ENCODE results near the gene PTPRT. TPM values are rescaled to one million over a fixed set of nuclear protein-coding genes. Genes with fewer than 3 reads are reported as not detected.

PTPRT gene
- total RNA-seq, 2 experiments from 2014 or later, result not detected

DNA sequence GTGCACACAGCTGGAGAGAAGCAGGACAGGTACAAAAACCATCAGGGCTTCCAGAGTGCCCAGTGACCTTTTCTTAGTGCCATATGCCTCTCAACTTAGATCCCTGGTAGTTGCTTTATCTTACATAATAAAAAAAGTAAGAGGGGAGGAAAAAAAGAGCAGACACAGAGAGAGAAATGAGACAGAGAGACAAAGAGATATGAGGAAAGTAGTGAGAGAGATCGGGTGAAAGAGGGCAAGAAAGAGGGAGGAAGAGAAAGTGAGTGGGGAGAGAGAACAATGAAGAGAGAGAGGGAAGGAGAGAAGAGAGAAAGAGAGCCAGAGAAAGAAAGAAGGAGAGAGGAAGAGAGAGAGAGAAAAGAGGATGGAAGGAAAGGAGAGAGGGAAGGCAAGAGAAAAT is 131.6 kb downstream of the PTPRT start:
- H3K4me1 Mint-ChIP-seq, result no peaks in the 10 kb centered on the region
- no peak overlapping the region for H3K4me3 Mint-ChIP-seq
- H3K9me3 Mint-ChIP-seq, result no peaks in the 10 kb centered on the region
- POLR2A ChIA-PET, result no interaction called here
- DNase-seq, result no peak
- no peaks in the 10 kb centered on the region for H3K36me3 Mint-ChIP-seq (ENCODE audit: low read depth)
- no peaks in the 10 kb centered on the region for H3K27me3 Mint-ChIP-seq
- H3K27ac Mint-ChIP-seq, result no peak overlapping the region
- CTCF ChIA-PET, result no interaction called here

DNA sequence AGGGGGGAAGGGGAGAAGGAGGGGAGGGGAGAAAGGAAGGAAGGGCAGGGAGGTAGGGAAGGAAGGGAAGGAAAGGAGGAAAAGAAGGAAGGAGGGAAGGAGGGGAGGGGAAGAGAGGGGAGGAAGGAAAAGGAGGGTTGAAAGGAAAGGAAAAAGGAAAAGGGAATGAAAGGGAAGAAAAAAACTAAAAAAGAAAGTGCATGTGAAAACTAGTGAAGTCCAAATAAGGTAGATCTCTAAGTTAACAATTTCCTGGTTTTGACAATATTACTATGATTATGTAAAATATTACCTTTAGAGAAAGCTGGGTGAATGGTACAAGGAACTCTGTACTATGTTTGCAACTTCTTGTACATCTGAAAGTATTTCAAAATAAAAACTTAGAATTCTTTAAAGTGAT is 132.4 kb downstream of the PTPRT start:
- Mint-ChIP-seq H3K27ac (no peak overlapping the region), H3K4me3 (no peak overlapping the region), H3K27me3 (no peaks in the 10 kb centered on the region), H3K36me3 (ENCODE audit: low read depth) (no peaks in the 10 kb centered on the region), H3K9me3 (no peaks in the 10 kb centered on the region), H3K4me1 (no peaks in the 10 kb centered on the region)
- ChIA-PET CTCF (no interaction called here), POLR2A (no interaction called here)
- DNase-seq, result no peak

DNA sequence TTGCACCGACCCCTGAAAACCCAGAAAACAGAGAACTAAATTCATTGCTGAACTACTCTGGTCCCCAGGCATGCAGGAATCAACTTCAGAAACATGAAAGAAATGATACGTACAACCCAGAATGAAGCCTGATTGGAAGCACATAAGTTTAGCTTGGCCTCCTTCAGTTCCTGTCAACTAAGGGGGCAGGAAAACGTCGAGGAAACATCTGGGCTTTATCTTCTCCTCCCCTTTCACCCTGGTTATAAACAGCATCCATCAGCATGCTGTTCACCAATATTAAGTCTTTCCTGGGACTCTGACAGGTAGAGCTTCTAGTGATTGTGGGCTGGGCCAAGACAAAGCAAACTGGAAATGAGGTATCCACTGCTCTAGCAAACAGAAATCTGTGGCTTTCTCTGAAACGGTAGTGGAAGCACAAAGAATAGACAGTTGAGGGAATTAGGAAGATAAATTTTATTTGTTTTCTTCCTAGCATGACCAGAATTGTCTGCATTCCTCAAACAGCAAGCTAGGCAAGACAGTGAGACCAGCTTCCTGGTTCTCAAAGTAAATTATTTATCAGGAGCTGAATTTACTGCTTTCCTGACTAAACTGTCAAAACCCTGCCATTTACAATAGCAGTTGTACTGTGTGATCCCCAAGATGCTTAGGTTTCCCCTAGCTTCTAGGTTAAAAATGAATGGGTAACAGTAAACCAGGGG is 134.4 kb downstream of the PTPRT start:
- Mint-ChIP-seq H3K27ac (no peak overlapping the region), H3K4me3 (no peak overlapping the region), H3K9me3 (no peaks in the 10 kb centered on the region), H3K4me1 (no peaks in the 10 kb centered on the region), H3K36me3 (ENCODE audit: low read depth) (no peaks in the 10 kb centered on the region), H3K27me3 (no peaks in the 10 kb centered on the region)
- POLR2A ChIA-PET, result no interaction called here
- DNase-seq, result no peak
- CTCF ChIA-PET, result no interaction called here

DNA sequence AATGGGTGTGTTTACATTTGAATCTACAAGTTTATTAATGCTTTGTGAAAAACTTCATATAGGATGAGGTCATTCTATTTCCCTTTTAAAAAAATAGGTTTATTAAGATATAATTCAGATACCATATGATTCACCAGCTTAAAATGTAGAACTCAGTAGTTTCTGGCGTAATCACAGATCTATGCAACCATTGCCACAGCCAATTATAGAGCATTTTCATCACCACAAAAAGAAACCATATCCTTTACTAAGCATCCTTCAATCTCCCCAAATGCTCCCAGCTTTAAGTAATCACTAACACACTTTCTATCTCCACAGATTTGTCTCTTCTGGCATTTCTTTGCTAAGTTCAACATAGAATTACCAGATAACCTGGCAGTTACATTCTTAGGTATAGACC is 137.2 kb downstream of the PTPRT start:
- no peak for DNase-seq
- CTCF ChIA-PET, result no interaction called here
- Mint-ChIP-seq H3K27me3 (no peaks in the 10 kb centered on the region), H3K9me3 (no peaks in the 10 kb centered on the region), H3K36me3 (ENCODE audit: low read depth) (no peaks in the 10 kb centered on the region), H3K4me1 (no peaks in the 10 kb centered on the region), H3K27ac (no peak overlapping the region), H3K4me3 (no peak overlapping the region)
- POLR2A ChIA-PET, result no interaction called here

DNA sequence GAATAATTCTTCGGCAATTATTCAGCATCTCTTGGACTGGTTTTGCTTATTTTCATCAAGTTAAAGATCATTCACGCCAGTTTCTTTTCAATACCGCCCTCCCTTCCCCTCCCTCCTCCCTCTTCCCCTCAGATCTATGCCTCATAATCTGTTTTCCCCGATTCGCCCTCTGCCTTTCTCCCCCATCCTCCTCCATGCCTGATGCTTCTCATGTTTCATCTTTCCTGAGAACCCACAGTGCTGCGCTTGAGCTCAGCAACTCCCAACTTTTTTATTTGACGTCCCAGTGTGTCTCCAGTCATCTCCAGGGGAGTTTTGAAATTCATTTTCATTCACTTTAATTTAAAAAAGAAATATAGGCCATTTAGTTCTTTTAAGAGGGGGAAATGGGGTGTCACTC is 142.7 kb downstream of the PTPRT start:
- no peak overlapping the region for H3K4me3 Mint-ChIP-seq
- no peaks in the 10 kb centered on the region for H3K36me3 Mint-ChIP-seq (ENCODE audit: low read depth)
- H3K27me3 Mint-ChIP-seq, result no peaks in the 10 kb centered on the region
- H3K27ac Mint-ChIP-seq, result no peak overlapping the region
- peaks cover 5% of the 10 kb centered on the region for H3K9me3 Mint-ChIP-seq
- ChIA-PET CTCF (no interaction called here), POLR2A (no interaction called here)
- DNase-seq, result no peak
- no peaks in the 10 kb centered on the region for H3K4me1 Mint-ChIP-seq

DNA sequence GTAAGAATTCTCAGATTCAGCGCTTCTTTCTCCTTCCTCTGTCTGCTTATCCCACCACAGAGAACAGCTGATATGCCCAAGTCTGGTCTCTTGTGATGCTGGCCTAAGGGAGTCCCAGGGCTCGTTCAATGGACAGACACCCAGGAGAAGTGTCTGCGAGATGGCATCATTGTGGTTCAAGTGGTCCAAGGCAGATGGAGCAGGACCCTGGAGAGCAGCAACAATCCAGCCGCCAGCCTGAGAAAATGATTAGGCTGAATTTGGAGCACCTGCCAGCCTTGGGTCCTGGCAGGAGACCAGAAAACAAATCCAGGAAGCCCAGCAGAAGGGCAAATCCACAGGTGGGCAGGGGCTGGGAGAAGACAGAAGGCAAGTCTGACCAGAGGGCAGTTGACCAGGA is 145.8 kb downstream of the PTPRT start:
- Mint-ChIP-seq H3K9me3 (peaks cover 5% of the 10 kb centered on the region), H3K4me1 (no peaks in the 10 kb centered on the region), H3K27ac (no peak overlapping the region), H3K4me3 (no peak overlapping the region), H3K36me3 (ENCODE audit: low read depth) (no peaks in the 10 kb centered on the region), H3K27me3 (no peaks in the 10 kb centered on the region)
- no peak for DNase-seq
- CTCF ChIA-PET, result no interaction called here
- POLR2A ChIA-PET, result no interaction called here

DNA sequence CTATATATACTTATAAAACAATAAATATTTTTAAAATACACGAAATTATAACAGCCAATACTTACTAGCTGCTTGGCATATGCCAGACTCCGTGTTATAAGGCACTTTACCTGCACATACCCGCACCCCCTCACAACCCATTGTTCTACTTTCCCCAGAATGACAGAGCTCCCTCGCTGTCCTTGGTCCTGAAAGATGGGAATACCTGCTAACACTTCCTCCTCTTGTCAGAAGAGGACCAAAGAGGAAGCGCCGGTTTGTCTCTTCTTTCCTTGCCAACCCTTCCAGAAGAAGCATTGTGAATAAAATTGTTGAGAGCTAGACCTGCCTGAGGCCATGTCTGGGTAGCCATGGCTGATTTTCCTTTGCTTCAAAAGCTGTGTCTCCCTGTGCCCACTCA is 149.3 kb downstream of the PTPRT start:
- no peaks in the 10 kb centered on the region for H3K27me3 Mint-ChIP-seq
- no peaks in the 10 kb centered on the region for H3K4me1 Mint-ChIP-seq
- no peaks in the 10 kb centered on the region for H3K36me3 Mint-ChIP-seq (ENCODE audit: low read depth)
- no peak for DNase-seq
- POLR2A ChIA-PET, result no interaction called here
- H3K27ac Mint-ChIP-seq, result no peak overlapping the region
- H3K4me3 Mint-ChIP-seq, result no peak overlapping the region
- H3K9me3 Mint-ChIP-seq, result no peaks in the 10 kb centered on the region
- CTCF ChIA-PET, result interaction anchor here (0.6 kb wide), 1 partner anchor 369 kb away, joined by 3 read pairs; no protein-coding TSS in a partner anchor

DNA sequence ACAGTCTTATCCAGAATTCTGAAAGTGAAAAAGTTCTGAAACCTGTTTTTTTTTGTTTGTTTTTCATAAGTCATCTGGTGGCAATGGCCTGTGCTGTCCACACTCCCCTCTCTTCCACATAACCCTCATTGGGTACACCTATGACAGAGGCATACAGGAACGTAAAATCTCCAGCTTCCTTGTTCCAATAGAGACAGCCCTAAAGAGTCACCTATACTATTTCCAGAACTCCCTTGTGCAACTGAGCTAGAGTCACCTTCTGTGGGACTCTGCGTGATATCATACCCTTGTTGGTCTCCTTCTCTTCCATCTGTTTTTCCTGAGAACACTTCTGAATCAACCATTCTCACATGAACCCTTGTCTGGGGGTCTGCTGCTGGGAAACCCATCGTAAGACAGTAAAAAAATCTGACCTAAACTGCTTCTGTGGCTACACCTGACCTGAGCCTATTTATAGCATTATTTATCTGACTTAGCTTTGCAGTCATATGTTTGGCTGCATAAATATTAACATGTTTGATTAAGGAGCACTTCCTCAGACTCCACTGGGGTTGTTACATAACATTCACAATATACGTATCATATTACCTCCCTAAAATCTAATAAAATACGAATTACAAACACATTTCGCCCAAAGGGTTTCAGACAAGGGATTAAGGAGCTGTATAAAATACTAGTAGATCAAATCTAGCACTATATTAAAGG is 151.9 kb downstream of the PTPRT start:
- no peak for DNase-seq
- Mint-ChIP-seq H3K4me3 (no peak overlapping the region), H3K27ac (no peak overlapping the region), H3K9me3 (no peaks in the 10 kb centered on the region), H3K27me3 (no peaks in the 10 kb centered on the region), H3K36me3 (ENCODE audit: low read depth) (no peaks in the 10 kb centered on the region), H3K4me1 (no peaks in the 10 kb centered on the region)
- POLR2A ChIA-PET, result no interaction called here
- CTCF ChIA-PET, result no interaction called here

DNA sequence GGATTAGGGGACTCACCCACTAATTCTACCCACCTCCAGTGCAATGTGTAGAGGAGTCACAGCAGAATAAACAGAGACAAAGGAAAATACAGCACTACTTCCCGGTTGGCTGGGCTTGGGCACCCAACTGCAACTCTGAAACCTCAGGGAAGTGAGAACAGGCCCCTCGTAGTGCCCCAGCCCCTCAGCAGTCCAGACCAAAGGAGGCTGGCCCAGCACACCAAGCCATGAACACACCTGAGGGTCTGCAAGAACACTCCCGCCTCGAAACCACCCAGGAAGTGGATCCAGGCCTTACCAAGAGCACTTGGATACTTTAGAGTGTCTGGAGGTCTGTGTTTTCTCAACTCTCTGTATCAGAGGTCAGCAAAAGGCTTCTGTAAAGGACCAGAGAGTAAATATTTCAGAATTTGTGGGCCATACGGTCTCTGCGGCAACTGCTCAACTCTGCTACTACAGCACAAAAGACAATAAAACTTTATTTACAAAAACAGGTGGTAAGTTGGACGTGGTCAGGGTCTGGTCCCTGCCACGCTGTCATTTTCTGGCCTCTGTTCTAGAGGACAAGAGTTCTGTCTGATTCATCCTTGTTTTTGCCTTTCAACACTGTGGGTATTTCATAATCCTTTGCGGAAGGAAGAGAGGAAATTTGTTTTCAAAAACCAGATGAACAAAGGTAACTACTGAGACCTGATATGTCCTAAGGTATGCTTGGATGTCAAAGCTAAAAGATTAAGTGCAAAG is 154.6 kb downstream of the PTPRT start:
- H3K27ac Mint-ChIP-seq, result no peak overlapping the region
- POLR2A ChIA-PET, result no interaction called here
- no peaks in the 10 kb centered on the region for H3K9me3 Mint-ChIP-seq
- no peaks in the 10 kb centered on the region for H3K4me1 Mint-ChIP-seq
- no peak overlapping the region for H3K4me3 Mint-ChIP-seq
- no peaks in the 10 kb centered on the region for H3K36me3 Mint-ChIP-seq (ENCODE audit: low read depth)
- DNase-seq, result no peak
- H3K27me3 Mint-ChIP-seq, result no peaks in the 10 kb centered on the region
- CTCF ChIA-PET, result no interaction called here

DNA sequence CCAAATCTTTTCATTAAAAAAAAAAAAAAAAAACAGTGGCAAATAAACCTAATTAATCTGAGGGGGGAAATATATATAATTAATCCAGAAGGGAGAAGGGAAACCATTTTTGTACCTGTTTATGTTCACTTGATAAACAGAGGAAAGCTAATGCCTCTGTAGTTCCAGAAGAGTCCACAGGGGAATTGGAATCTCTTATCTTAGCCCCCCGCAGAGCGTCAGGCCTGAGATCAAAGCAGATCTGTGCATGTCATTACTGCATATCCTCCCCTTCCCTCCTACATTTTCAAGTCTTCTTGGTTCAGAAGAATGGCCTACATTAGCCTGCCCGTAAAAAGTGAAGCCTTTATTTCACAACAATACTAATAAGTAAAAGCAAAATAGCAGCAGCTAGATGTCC is 157.2 kb downstream of the PTPRT start:
- Mint-ChIP-seq H3K4me1 (no peaks in the 10 kb centered on the region), H3K4me3 (no peak overlapping the region), H3K9me3 (peaks cover 3% of the 10 kb centered on the region), H3K27me3 (no peaks in the 10 kb centered on the region), H3K36me3 (ENCODE audit: low read depth) (no peaks in the 10 kb centered on the region), H3K27ac (no peak overlapping the region)
- CTCF ChIA-PET, result no interaction called here
- POLR2A ChIA-PET, result no interaction called here
- no peak for DNase-seq

DNA sequence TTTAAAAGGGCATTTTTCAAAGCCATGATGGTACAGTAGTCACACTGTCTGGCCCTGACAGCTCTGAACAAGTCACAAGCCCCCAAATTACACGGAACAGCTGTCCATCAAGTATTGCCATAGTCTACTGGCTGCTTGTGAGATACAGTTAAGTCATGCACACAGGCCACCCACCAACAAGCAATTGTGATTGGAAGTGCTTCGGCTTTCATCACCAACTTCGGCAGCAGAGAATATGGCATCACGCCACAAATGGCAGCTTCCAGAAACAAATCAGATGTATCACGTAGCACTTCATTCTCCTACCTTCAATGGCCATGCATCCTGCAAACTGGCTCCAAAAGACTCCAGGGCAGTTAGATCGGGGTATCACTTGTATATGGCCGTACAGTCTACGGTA is 160.5 kb downstream of the PTPRT start:
- Mint-ChIP-seq H3K27me3 (no peaks in the 10 kb centered on the region), H3K27ac (no peak overlapping the region), H3K36me3 (ENCODE audit: low read depth) (no peaks in the 10 kb centered on the region), H3K4me1 (no peaks in the 10 kb centered on the region), H3K4me3 (no peak overlapping the region), H3K9me3 (peaks cover 3% of the 10 kb centered on the region)
- ChIA-PET POLR2A (no interaction called here), CTCF (no interaction called here)
- no peak for DNase-seq

DNA sequence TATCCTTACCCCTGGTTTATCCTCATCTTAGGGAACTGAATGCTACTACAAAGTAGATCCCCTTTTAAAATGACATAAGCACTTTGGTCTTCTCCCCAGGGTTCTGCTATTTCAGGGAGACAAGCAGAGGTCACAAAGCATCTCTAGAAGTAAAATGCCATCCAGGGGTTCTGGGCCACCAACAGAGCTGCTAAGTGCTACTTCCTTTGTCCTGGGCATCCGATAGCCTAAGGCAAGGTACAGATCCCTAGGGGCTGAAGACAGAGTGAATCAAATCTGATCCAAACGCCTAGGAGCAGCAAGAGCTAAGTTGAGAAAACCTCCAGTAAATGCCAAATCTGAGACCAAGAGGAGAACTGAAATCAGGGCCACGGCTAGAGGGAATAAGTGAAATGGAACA is 161.2 kb downstream of the PTPRT start:
- Mint-ChIP-seq H3K4me1 (no peaks in the 10 kb centered on the region), H3K36me3 (ENCODE audit: low read depth) (no peaks in the 10 kb centered on the region), H3K4me3 (no peak overlapping the region), H3K27ac (no peak overlapping the region), H3K27me3 (no peaks in the 10 kb centered on the region), H3K9me3 (peaks cover 3% of the 10 kb centered on the region)
- CTCF ChIA-PET, result no interaction called here
- no peak for DNase-seq
- POLR2A ChIA-PET, result no interaction called here

DNA sequence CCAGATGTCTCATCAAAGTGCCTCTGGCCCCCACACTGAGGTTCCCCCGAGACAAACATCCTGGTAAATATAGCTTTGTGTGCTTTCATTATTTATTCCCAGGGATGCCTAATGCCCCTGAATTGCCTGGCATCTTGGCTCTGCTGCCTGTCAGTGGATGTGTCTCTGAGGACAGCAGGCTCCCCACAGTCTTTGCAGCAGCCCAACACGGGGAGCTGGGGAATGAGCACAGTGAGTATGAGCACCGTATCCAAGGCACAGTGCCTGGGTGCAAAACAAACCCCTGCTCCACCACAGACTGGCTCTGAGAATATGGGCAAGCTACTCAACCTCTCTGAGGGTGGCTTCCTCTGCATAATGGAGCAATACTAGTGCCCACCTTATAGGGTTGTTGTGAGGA is 165.9 kb downstream of the PTPRT start:
- ChIA-PET POLR2A (no interaction called here), CTCF (no interaction called here)
- Mint-ChIP-seq H3K27me3 (no peaks in the 10 kb centered on the region), H3K4me3 (no peak overlapping the region), H3K36me3 (ENCODE audit: low read depth) (no peaks in the 10 kb centered on the region), H3K9me3 (peaks cover 4% of the 10 kb centered on the region), H3K4me1 (no peaks in the 10 kb centered on the region), H3K27ac (no peak overlapping the region)
- no peak for DNase-seq

DNA sequence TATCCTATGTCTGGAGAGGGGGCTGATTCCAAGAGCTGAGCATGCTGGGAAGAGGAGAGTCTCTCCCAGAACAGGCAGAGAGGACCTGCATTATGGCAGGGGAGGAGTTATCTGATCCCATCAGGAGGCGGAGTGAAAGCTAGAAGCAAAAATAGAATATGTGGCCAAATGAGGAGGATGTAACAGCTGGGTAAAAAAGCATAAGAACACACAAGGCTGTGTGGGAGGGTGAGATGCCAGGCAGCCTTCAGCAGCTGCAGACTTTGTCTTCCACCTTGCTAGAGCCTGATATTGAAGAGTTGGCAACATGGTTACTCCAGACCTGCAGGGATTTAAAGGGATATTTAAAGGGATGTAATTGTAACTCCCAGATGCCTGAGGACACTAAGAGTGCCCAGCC is 167.1 kb downstream of the PTPRT start:
- H3K27ac Mint-ChIP-seq, result no peak overlapping the region
- no peaks in the 10 kb centered on the region for H3K4me1 Mint-ChIP-seq
- no peaks in the 10 kb centered on the region for H3K27me3 Mint-ChIP-seq
- POLR2A ChIA-PET, result no interaction called here
- CTCF ChIA-PET, result no interaction called here
- peaks cover 2% of the 10 kb centered on the region for H3K9me3 Mint-ChIP-seq
- no peak for DNase-seq
- H3K4me3 Mint-ChIP-seq, result no peak overlapping the region
- H3K36me3 Mint-ChIP-seq (ENCODE audit: low read depth), result no peaks in the 10 kb centered on the region

Data from activated CD4-positive, alpha-beta memory T cell treated with anti-CD3 and anti-CD28 coated beads, Interleukin-2, amount 10 ng/mL, durations not matched to agents 7 days and 5 days (primary cell).